ENCODE data around the gene TSPAN1. TPM values are rescaled to one million over a fixed set of nuclear protein-coding genes. Genes with fewer than 3 reads are reported as not detected.

The TSPAN1 gene
- total and polyA plus RNA-seq, 2 of the 13 experiments (the other 11 are each of a cell fraction or from before 2014, with no cell fraction given) = 1.7 to 2.9 TPM

- TF ChIP-seq ZGPAT (CRISPR knock-in tag; IDR thresholded peaks at IDR 0.05) (0 out of 2 replicates have a peak, but pooled peaks have one; percentile 47), HOXA9 (CRISPR knock-in tag; IDR thresholded peaks at IDR 0.05; ENCODE audit: borderline replicate concordance) (no peak), SRY (CRISPR knock-in tag; IDR thresholded peaks at IDR 0.05) (no peak), MXD1 (CRISPR knock-in tag; IDR thresholded peaks at IDR 0.05) (no peak), NFKB2 (CRISPR knock-in tag; IDR thresholded peaks at IDR 0.05; ENCODE audit: borderline replicate concordance) (no peak), ZNF652 (CRISPR knock-in tag; IDR thresholded peaks at IDR 0.05; ENCODE audit: borderline replicate concordance, low read depth) (peak; percentile 96), POLR2G (IDR thresholded peaks at IDR 0.05; ENCODE audit: low read depth, low read length) (peak; percentile 63), MED1 (CRISPR knock-in tag; IDR thresholded peaks at IDR 0.05) (peak; percentile 65), PRMT3 (CRISPR knock-in tag; IDR thresholded peaks at IDR 0.05; ENCODE audit: borderline replicate concordance, low read depth) (no peak), XRCC5 (optimal IDR thresholded peaks at IDR 0.05; ENCODE audit: low read length) (peak; percentile 49), TCF12 (IDR thresholded peaks at IDR 0.05) (no peak), TCF12 (CRISPR knock-in tag; IDR thresholded peaks at IDR 0.05) (no peak), ZNF562 (CRISPR knock-in tag; IDR thresholded peaks at IDR 0.05; ENCODE audit: borderline replicate concordance) (no peak), ZNF629 (CRISPR knock-in tag; conservative IDR thresholded peaks at IDR 0.05) (peak; percentile 63), MIXL1 (CRISPR knock-in tag; IDR thresholded peaks at IDR 0.05) (no peak), THAP8 (CRISPR knock-in tag; IDR thresholded peaks at IDR 0.05; ENCODE audit: borderline replicate concordance) (no peak), PAX8 (CRISPR knock-in tag; IDR thresholded peaks at IDR 0.05; ENCODE audit: borderline replicate concordance) (no peak), ZBTB10 (CRISPR knock-in tag; IDR thresholded peaks at IDR 0.05; ENCODE audit: borderline replicate concordance) (no peak), IKZF5 (CRISPR knock-in tag; IDR thresholded peaks at IDR 0.05) (no peak; the same call in 1 of the 2 replicates), ZFP41 (CRISPR knock-in tag; IDR thresholded peaks at IDR 0.05; ENCODE audit: borderline replicate concordance) (no peak)
Measured at GRCh38 chr1:46183079-46183847, 8.4 kb downstream of the TSPAN1 start (continued).

All from HepG2 (cell line).